DMS 273 (cell line): ENCODE measurements around the gene NUDCD2.
"Not testable (repeated sequence)": the region's sequence is repeated elsewhere in the genome, so short reads cannot be mapped to it uniquely, and the experiment has no call there.

Experiments used
- DNase-seq: peaks from one replicate; lab custom pipeline; 2025; ENCODE audit not compliant: unreplicated experiment; lab: John Stamatoyannopoulos, UW

The NUDCD2 gene

DNA sequence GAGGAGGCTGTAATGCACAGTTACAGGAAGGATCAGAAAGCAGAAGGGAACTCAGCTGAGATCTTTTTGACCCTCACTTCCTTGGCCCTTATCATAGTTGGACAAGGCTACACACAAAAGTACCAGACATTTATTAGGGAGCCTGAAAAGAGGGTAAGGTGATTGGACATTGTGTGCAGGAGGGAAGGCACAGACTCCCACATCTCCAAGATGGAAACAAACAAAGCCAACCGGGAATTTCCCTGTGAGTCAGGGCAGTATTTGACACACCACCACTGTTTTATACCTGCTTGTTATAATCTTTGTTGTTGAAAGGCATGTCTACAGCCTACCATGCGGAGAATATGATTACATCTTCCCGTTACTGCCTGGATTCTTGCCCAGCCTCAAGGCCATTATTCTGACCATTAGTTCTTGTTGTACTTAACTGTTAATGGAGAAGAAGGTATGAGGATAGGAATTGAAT, 25.5 kb downstream of the NUDCD2 start:
- DNase-seq = no peak

DNA sequence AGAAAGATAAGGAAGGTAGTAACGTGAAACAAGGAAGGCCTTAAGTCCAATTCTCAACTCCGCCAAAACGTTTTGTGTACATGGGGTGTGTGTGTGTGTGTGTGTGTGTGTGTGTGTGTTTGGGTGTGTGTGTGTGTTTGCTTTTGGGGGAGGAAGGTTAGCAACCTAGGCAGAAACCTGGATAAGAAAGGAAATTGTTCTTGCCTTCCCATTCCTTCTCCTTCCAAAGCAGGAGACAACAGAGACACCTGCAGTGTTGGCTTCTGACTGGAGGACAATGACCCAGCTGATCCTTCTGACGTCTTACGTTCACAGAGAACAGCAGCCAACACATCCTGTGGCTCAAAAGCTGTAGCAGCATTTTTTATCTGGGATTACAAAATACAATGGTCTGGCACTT, 26.6 kb downstream of the NUDCD2 start:
- no peak for DNase-seq

DNA sequence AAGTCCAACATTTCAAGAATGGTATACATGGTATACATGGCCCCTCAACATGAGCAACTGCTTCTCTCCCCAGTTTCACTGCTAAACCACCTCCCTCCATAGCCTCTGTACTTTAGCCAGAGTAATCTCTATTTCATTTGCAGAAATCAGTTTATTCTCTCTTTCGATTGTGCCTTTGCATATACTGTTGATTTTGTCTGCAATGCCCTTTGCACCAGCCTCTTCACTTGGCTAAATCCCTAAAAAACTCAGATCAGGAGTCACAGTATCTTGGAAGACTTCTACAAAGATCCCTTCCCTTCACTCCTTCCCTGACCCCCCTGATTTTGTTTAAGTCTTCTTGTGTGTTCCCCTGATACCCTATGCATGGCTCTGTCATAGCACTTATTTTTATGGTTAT, 27.4 kb downstream of the NUDCD2 start:
- no peak for DNase-seq

DNA sequence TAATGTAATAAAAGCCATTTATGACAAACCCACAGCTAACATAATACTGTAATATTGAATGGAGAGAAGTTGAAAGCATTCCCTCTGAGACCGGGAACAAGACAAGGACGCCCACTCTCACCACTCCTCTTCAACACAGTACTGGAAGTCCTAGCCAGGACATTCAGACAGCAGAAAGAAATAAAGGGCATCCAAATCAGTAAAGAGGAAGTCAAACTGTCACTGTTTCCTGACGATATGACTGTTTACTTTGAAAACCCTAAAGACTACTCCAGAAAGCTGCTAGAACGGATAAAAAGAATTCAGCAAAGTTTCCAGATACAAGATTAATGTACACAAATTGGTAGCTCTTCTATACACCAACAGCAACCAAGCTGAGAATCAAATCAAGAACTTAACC, 33.8 kb downstream of the NUDCD2 start:
- not testable (repeated sequence) for DNase-seq

DNA sequence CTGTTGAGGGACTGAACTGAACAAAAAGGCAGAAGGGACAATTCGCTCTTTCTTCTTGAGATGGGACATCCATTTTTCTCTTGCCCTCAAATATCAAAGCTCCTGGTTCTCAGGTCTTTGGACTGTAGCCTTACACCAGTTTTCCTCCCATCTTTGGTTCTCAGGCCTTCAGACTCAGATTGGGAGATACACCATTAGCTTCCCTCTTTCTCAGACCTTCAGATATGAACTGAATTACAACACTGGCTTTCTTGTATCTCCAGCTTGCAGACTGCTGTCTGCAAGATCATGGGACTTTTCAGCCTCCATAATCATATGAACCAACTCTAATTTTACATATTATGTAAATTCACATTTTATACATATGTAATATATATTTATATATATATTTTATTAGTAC, 35.1 kb downstream of the NUDCD2 start:
- no peak for DNase-seq

DNA sequence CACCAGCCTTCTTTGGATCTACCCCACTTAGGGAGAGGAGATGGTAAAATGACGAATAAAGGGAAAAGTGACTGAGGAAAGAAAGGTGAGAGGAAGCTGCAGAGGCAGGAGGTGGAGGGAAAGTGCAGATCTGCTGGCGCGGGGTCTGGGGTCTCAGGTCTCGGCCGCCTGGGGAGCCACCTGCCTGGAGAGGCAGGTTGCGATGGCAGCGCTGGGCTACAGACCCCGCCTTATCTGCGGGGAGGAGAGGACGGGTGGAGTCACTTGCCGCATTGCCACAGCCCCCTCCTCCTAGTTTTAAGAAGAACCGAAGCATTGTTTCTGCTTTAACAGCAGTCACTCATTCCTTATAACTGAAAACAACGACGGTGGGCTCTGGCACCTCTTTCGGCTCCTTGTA, 44.2 kb downstream of the NUDCD2 start:
- not testable (repeated sequence) for DNase-seq

DNA sequence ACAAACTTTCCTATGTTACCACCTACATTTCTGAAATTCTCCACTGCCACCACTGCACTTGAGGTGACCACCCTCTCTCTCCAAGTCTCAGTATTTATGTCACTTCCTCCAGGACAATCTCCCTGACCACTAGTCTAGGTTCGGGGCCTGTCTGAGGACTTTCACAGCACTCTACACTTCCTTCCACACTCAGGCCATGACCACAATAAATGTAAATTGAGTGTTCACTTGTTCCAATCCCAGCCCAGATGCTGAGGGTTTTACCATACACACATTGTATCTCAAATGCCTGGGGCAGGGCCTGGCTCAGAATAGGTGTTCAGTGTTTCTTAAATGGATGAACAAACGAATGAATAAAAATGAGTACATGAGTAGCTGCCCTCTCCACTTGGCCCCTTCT, 49.4 kb downstream of the NUDCD2 start:
- DNase-seq = no peak

DNA sequence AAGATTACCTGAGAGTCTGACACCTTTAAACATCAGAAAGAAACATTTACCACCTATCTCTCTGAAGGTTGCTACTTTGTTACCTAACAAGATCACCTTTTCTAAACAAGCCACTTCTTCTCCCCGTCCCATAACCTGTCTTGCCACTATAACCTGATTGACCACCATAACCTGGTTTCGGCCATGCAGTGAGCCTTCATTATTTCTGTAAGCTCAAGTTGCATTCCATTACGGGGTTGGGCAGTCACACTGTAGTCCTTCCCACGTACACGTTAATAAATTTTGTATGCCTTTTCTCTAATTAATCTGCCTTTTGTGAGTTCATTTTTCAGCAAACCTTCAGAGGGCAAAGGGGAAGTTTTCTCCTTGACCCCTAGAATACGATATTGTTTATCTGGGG, 50.5 kb downstream of the NUDCD2 start:
- DNase-seq = no peak

DNA sequence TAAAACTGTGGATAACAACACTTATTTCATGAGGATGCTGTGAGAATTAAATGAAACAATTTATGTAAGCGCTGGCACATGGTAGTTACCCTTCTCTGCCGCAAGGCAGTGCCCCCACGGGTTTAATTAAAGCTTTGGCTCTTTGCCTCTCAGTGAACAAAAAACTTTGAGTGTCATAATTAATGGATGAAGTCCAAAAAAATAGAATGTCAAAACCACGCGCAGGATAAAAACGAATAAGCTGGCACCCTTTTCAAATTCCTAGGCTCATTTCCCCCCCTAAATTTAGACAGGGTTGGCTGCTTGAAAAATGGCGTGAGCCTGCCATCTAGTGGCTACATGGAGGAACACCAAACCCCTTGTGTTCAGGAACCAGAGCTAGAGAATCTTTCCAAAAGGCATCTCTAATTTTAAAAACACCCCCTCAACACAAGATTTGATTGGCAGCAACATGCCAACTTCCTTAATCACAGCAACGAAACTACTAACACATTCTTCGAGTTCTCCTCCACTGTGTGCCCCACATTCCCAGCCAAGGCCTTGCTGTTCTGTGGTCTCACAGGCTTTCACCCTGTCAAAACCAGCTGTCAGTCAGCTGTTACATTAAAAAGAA, 51.5 kb downstream of the NUDCD2 start:
- DNase-seq = peak; percentile 78

DNA sequence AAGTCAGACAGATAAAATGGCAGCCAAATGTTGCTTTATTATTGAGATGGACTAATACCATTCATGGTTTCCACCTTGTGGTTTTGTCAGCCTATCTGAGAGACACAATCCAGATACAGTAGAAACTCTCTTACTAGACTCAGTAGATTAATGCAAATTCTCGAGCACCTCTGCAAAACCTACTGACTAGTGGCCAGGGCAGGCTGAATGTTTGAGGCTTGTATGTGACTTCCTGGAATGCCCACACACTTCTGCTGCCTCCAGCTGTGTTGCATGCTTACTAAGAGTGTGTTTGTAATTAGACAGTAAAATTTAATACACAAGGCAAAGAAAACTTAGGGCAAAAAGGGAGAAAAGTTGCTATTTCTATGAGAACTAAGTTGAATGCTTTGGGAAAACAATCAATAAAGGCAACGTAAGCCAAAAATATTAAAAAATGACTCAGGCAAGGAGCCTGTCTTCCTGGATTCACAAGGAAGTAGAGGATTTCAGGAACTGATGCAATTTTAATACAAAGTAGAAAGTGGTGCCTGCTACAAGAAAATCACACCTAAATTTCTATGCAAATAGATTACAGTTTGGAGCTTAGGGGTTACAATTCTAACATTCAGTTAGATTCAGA, 52.8 kb downstream of the NUDCD2 start:
- DNase-seq = no peak

DNA sequence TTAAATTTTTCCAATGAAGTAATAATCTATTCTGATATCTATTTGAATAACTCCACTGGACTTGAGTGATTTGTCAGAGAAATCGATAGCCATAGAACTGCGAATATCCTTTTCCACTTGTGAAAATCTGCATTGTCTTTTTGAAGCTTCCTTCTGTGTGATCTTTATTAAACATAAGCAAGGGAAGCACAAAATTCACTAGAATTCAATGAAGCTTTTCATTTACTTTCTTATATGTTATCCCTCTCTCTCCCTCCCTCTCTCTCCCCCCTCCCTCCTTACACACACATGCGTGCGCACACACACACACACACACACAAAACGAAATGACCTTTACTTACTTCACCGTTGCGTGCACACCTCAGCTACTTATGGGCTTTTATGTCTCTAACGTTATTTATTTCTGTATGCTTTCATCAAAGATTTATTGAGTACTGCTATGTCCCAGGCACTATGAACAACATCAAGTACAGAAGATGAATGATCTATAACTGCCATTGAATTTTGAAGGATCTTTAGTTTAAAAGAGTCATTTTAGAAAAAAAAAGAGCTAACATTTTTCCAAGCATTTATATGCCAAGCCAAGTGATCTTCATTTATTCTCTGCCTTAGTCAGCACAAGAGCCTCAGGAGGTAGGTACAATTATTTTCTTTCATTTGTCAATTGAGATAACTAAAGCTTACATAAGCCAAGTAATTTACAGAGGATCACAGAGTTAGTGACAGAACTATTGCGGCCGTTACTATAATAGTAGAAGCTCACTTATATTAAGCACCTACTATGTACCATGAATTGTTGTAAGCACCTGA, 55.3 kb downstream of the NUDCD2 start:
- DNase-seq = no peak

DNA sequence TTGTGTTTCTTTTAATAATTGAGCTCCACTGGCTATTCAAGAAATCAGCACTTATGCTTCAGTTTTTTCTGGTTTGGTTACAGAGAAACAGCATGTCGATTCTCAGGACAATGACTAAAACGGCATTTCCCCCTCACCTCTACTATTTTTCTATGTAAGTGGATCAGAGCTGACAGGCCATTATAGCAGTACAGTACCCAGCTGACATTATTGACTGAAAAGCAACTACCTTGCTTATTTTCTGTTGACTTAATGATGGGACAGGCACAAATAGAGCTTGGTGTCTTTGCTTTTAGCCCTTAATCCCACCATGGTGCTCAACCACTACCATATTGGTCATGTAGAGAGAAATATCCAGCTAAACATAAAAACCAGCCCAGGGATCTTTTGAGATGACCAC, 57.9 kb downstream of the NUDCD2 start:
- DNase-seq = no peak

DNA sequence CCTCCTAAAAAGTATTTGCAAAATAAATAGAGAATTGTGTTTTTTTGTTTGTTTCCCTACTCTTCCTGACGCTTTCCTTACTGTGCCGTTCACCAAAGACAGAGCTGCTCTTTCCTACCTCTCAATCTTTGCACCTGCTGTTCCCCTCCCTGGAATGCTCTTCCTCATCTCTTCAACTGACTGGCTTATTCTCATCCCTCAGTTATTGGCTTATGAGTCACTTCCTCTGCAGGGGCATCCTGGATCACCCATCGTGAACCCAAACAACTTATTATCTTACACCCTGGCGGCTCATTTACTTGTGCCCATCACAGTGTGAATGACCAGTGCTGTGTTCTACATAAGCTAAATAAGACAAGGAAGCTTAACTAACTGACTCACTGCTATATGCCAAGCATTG, 58.6 kb downstream of the NUDCD2 start:
- no peak for DNase-seq

DNA sequence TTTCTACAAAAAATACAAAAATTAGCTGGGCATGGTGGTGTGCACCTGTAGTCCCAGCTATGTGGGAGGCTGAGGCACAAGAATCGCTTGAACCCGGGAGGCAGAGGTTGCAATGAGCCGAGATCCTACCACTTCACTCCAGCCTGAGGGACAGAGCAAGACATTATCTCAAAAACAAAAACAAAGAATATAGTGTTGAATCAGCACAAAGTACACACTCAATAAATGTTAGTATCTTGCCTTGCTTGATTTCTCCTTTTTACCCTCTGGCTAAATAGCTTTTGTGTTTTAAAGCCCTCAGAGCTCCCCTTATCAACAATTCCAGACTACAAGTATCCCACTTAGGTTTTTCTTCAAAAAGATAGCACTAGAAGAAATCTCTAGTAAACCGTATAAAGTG, 60.0 kb downstream of the NUDCD2 start:
- DNase-seq = no peak

DNA sequence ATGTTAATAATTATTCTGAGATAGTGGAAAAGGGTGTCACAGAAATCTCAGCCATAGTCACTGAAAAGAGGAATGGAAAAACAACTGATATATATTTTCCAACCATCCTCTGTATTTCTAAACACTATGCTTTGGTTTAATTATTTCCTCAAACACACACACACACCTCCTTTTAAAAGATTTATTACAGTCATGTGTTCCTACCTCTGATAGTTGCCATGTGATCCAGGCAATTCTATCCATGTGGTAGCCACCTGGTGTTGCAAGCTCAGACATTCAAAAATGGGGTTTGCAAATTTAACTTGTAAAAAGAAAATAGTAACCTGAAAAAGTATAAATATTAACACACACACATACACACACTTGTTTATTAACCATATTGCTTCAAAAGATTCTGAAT, 62.5 kb downstream of the NUDCD2 start:
- DNase-seq = no peak

DNA sequence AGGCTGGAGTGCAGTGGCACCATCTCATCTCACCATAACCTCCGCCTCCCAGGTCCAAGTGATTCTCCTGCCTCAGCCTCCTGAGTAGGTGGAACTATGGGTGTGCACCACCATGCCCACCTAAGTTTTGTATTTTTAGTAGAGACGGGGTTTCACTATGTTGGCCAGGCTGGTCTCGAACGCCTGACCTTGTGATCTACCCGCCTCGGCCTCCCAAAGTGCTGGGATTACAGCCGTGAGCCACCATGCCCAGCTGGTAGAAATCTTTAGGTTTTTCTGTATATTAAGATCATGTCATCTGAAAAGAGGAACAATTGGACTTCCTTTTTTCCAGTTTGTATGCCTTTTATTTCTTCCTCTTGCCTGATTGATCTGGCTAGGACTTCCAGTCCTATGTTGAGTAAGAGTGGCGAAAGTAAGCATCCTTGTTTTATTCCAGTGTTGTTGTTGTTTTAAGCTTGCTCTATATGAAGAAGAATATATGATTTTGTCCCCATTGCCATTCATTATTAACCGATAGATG, 63.0 kb downstream of the NUDCD2 start:
- DNase-seq = not testable (repeated sequence)
